Ramos (cell line): ENCODE data around the gene SESN1.
"Not testable (repeated sequence)": the region's sequence is repeated elsewhere in the genome, so short reads cannot be mapped to it uniquely, and the experiment has no call there.

Experiments
- in situ Hi-C: fragments of 300-500 bp; cut with MboI; formaldehyde crosslinking; loops from one replicate; pipeline ENCODE4 v1.14.3; 2022; ENCODE audit warnings: low sequenced_read_pairs; ENCODE audit not compliant: unreplicated experiment

Gene SESN1

DNA sequence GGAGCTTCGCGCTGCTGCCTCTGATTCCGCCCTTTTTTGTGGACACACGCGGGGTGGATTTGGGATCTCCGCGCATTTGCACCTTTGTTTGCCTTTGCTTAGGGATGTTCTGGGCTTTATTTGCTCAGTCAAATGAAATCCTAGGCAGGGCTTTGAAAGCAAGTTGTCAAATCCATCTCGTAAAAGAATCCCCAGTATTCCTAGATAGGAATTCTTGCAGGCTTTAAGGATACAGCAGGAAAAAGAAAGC is 1.1 kb upstream of the SESN1 start:
- in situ Hi-C loops = no loop called here

DNA sequence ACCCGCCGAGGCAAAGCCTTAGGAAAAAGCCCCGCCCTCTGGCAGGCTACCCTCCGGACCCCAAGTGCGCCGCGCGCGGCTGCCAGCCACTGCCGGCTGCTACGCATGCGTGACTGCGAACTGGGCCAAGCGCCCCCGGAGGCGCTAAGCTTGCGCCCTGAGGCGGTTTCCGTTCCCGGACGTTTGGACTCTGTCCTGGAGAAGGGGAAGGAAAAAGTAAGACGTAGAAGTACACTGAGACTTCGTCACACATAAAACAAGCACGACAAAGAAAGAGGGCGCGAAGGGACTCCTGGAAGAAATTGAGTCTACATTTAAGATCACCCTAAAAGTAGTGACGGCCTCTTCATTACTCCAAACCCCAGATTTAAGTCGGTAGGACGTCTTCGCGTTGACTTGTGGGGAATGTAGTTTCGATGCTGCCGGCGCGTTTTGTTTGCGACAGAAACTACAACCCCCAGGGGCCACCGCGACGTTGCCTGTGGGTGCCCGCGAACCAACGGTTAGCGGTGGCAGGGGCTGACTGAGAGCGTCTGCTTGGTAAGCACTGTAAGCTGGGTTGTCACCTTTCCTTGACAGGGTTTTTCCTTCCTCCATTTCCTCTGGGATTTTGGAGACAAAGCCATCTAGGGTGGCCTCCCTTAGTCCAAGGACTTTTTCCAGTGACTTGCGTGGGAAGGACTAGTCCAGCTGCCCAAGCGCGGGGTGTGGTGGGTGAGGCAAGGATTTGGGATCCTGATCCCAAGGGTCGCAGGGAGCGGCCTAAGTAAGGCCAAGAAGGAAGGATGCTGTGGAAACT is 589 bp upstream of the SESN1 start, which contains the start of gene CEP57L1:
Gene CEP57L1, plus strand, starts transcription at position 472 of the 799 bp plus-strand sequence. CDS start 49,715 bp downstream, outside the sequence.
- in situ Hi-C loops = no loop called here

GRCh38 chr6:109093732-109094415 is 772 bp downstream of the SESN1 start:
- in situ Hi-C loops = no loop called here

GRCh38 chr6:109092074-109092473 is 2.6 kb downstream of the SESN1 start:
- in situ Hi-C loops = no loop called here

DNA sequence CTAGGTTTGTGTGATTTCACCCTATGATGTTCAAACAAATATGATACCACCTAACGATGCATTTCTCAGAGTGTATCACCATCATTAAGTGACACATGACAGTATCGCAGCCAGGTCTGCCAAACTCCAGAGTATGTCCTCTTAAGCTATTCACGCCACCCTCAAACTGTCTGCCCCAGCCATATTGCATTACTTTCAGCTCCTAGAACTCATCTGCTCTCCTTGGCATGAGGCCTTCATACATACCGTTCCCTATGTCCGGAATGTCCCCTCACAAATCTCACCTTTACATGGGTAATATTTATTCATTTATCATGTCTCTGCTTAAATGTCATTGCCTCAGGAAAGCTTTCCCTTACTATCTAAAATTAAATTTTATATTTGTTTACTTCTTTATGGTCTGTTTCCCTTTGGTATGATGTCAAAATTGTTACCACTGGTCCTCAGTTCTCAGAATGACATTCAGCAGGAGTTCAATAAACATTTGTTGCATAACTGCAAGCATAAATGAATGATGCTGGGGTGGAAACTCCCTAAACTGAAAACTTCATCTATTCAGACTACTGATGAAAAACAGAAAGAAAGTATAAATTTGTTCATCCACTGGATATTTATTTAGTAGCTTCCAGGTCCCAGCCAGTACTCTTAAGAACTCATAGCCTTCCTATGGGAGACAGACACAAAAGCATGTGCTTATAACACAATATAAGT is 3.2 kb downstream of the SESN1 start:
- in situ Hi-C loops = no loop called here

DNA sequence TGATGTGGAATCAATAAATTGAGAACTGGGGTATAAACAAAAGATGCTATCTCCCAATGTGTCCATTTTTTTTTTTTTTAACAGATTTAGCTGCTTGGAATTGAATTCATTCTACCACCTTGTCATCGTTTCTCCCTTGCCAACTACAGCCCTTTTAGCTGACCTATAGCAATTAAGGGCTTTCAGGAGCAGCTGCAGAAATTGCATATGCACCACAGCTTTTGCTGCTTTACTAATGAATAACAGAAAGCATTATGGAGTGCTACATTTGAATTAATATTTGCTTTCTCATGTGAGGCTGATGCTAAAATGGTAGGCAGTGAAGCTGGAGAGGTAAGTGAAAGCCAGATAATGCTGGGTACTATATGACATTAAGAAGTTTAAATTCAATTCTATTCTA is 5.7 kb downstream of the SESN1 start:
- in situ Hi-C loops = no loop called here

DNA sequence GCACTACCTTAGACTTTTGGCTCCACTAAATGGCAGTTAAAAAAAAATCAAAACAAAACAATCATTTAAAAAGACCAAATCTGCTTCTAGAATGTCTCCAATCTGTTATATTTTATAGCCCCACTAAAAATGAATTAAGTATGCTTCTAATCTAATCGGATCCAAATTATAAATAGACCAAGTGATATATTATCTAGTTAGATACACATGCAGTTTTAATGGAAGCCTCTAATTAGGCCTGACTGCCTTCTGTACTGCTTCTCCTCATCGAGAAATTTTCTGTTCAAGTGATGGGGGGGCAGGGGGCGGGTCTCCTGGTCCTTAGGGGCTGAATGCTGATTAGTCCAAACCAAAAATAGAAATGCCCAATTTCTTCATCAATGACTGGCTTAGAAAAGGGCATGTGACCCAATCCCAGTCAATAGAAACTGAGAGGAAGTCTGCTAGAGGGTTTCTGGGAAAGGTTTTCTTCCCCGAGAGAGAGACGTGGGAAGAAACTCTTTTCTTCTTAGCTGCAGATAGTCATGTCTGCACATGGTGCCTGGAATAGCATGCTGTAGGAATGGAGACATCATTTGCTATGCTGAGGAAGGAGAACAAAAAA is 6.9 kb downstream of the SESN1 start:
- in situ Hi-C loops = no loop called here

DNA sequence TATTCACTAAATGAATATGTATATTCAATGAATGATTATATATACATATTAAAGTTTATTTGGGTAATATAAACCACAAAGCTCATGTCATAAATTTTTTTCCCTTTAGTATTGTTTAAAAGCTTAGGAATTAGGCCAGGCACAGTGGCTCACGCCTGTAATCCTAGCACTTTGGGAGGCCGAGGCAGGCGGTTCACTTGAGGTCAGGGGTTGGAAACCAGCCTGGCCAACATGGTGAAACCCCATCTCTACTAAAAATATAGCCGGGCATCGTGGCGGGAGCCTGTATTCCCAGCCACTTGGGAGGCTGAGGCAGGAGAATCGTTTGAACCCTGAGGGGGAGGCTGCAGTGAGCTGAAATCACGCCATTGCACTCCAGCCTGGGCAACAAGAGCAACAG is 10.5 kb downstream of the SESN1 start:
- in situ Hi-C loops = not testable (repeated sequence)

GRCh38 chr6:109083657-109084056 is 11.0 kb downstream of the SESN1 start:
- in situ Hi-C loops = no loop called here

GRCh38 chr6:109082188-109082577 is 12.5 kb downstream of the SESN1 start:
- in situ Hi-C loops = no loop called here

DNA sequence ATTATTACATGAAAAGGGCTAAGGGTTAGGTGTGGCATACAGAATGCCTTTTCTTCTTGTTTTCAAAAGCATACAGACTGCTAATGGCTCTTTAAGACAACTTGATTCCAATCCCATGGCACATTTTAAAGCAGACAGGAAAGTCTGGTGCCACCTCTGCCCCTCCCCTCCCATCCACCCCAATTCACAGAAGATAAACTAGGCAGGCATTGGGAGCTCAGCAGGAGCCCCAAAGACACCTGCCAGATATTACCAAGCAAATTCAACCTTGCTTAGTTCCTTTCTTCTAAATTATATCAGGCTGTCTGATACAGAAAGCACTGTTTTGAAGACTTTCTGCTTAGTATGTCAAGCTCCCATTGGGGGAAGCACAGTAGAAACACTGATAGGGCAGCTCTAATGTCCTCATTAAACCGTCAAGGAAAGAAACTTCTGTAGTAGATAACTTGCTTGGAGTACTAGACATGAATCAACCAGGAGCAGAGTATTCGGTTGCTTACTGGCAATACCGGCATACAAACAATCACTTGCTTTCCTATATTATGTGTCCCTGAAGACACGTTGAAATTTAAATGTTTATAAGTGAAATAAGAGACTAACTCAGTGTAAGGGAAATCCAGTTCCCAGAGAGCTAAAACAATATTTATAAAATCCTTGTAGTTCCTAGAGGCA is 13.0 kb downstream of the SESN1 start:
- in situ Hi-C loops = no loop called here

- in situ Hi-C loops = no loop called here
These were observed 13.6 kb downstream of the SESN1 start for GRCh38 chr6:109081026-109081425.

GRCh38 chr6:109079981-109080380 is 14.7 kb downstream of the SESN1 start:
- in situ Hi-C loops = no loop called here

DNA sequence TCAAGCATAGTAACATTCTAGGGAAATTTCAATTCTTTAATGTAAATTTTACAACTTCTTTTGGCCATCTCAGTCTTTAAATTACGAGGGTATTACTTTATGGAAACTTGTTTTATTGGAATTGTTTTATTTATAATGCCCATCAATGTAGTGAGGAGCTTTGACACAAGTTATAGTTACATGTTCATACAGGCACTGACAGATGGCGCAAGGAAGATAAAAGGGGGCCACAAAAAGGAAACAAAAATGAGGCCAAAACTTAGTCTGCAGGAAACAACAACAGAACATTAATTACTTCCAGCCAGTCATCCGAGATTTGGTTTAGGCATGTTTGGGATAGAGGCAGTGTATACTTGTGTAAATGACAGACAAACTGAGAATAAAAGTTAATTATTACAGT is 18.3 kb downstream of the SESN1 start:
- in situ Hi-C loops = no loop called here

GRCh38 chr6:109075934-109076333 is 18.7 kb downstream of the SESN1 start:
- in situ Hi-C loops = no loop called here

- in situ Hi-C loops = no loop called here
These were observed 20.6 kb downstream of the SESN1 start for GRCh38 chr6:109074133-109074415.

GRCh38 chr6:109073344-109074132 is 21.1 kb downstream of the SESN1 start:
- in situ Hi-C loops = no loop called here

GRCh38 chr6:109071125-109071917 is 23.3 kb downstream of the SESN1 start:
- in situ Hi-C loops = no loop called here

- in situ Hi-C loops = loop anchor here (5.0 kb wide), 1 partner anchor 527 kb away; no protein-coding TSS in a partner anchor
These were observed 24.9 kb downstream of the SESN1 start for GRCh38 chr6:109069746-109070145.
